ENCODE measurements around the gene TARS2. TPM values are rescaled to one million over a fixed set of nuclear protein-coding genes. Genes with fewer than 3 reads are reported as not detected.

TARS2 gene
- total RNA-seq, 1 experiment from 2014 or later, result 30.6 TPM

GRCh38 chr1:150477733-150478132, 9.5 kb upstream of the TARS2 start:
- H3K9me3 Mint-ChIP-seq (ENCODE audit: unreplicated experiment), result no peaks in the 10 kb centered on the region
- TF ChIP-seq CTCF (IDR thresholded peaks at IDR 0.05; ENCODE audit: insufficient read depth in 1 of 2, low read depth in 1 of 2, low read length in 1 of 2, severe bottlenecking in 1 of 2, unreplicated experiment in 1 of 2), result no peak
- H3K36me3 Mint-ChIP-seq (ENCODE audit: insufficient read depth, unreplicated experiment), result peaks cover 38% of the 10 kb centered on the region
- ChIA-PET POLR2A (no interaction called here), CTCF (no interaction called here)
- Histone ChIP-seq H3K4me3 (ENCODE audit: low read depth, low read length) (no peak overlapping the region), H3K9me3 (no peaks in the 10 kb centered on the region), H3K4me1 (peaks cover 14% of the 10 kb centered on the region), H3K36me3 (ENCODE audit: control insufficient read depth, insufficient read depth, low read length) (no peaks in the 10 kb centered on the region), H3K27me3 (replicated peaks; ENCODE audit: control insufficient read depth, insufficient read depth, low read length) (no peaks in the 10 kb centered on the region)
- no peak for DNase-seq
- H3K4me1 Mint-ChIP-seq (ENCODE audit: low read depth, unreplicated experiment), result peaks cover 9% of the 10 kb centered on the region
- H3K27ac Mint-ChIP-seq (ENCODE audit: unreplicated experiment), result no peak overlapping the region
- no peaks in the 10 kb centered on the region for H3K27me3 Mint-ChIP-seq (ENCODE audit: insufficient read depth, unreplicated experiment)
- no peak overlapping the region for H3K4me3 Mint-ChIP-seq (ENCODE audit: unreplicated experiment)
- intact Hi-C loops (cut with micrococcal nuclease; ENCODE audit: unreplicated experiment), result no loop called here
- BruUV-seq (replicated peaks), result no TSS peak

GRCh38 chr1:150479370-150479769, 7.8 kb upstream of the TARS2 start:
- H3K4me3 Mint-ChIP-seq (ENCODE audit: unreplicated experiment), result no peak overlapping the region
- H3K27me3 Mint-ChIP-seq (ENCODE audit: insufficient read depth, unreplicated experiment), result no peaks in the 10 kb centered on the region
- intact Hi-C loops (cut with micrococcal nuclease; ENCODE audit: unreplicated experiment), result no loop called here
- peaks cover 26% of the 10 kb centered on the region for H3K36me3 Mint-ChIP-seq (ENCODE audit: insufficient read depth, unreplicated experiment)
- Histone ChIP-seq H3K36me3 (ENCODE audit: control insufficient read depth, insufficient read depth, low read length) (no peaks in the 10 kb centered on the region), H3K27me3 (replicated peaks; ENCODE audit: control insufficient read depth, insufficient read depth, low read length) (no peaks in the 10 kb centered on the region), H3K4me3 (ENCODE audit: low read depth, low read length) (no peak overlapping the region), H3K4me1 (peaks cover 14% of the 10 kb centered on the region), H3K9me3 (no peaks in the 10 kb centered on the region)
- DNase-seq, result no peak
- CTCF ChIA-PET, result no interaction called here
- no peaks in the 10 kb centered on the region for H3K9me3 Mint-ChIP-seq (ENCODE audit: unreplicated experiment)
- peaks cover 9% of the 10 kb centered on the region for H3K4me1 Mint-ChIP-seq (ENCODE audit: low read depth, unreplicated experiment)
- no peak overlapping the region for H3K27ac Mint-ChIP-seq (ENCODE audit: unreplicated experiment)
- POLR2A ChIA-PET, result no interaction called here
- BruUV-seq (replicated peaks), result no TSS peak
- no peak for TF ChIP-seq CTCF (IDR thresholded peaks at IDR 0.05; ENCODE audit: insufficient read depth in 1 of 2, low read depth in 1 of 2, low read length in 1 of 2, severe bottlenecking in 1 of 2, unreplicated experiment in 1 of 2)

- TF ChIP-seq CTCF (IDR thresholded peaks at IDR 0.05; ENCODE audit: insufficient read depth in 1 of 2, low read depth in 1 of 2, low read length in 1 of 2, severe bottlenecking in 1 of 2, unreplicated experiment in 1 of 2), result no peak
- CTCF ChIA-PET, result no interaction called here
- intact Hi-C loops (cut with micrococcal nuclease; ENCODE audit: unreplicated experiment), result no loop called here
- POLR2A ChIA-PET, result interaction anchor here (0.6 kb wide), 1 partner anchor 22 kb away, joined by 4 read pairs; no protein-coding TSS in a partner anchor
- Mint-ChIP-seq H3K9me3 (ENCODE audit: unreplicated experiment) (no peaks in the 10 kb centered on the region), H3K4me3 (ENCODE audit: unreplicated experiment) (peak overlapping the region; percentile 37), H3K27ac (ENCODE audit: unreplicated experiment) (no peak overlapping the region), H3K4me1 (ENCODE audit: low read depth, unreplicated experiment) (peaks cover 12% of the 10 kb centered on the region), H3K27me3 (ENCODE audit: insufficient read depth, unreplicated experiment) (no peaks in the 10 kb centered on the region), H3K36me3 (ENCODE audit: insufficient read depth, unreplicated experiment) (peaks cover 22% of the 10 kb centered on the region)
- DNase-seq, result peak in 1 of 2 experiments; percentile 39
- BruUV-seq (replicated peaks), result no TSS peak
- H3K4me3 ChIP-seq (ENCODE audit: low read depth, low read length), result no peak overlapping the region
- no peaks in the 10 kb centered on the region for H3K36me3 ChIP-seq (ENCODE audit: control insufficient read depth, insufficient read depth, low read length)
- no peaks in the 10 kb centered on the region for H3K9me3 ChIP-seq
- peaks cover 14% of the 10 kb centered on the region for H3K4me1 ChIP-seq
- no peaks in the 10 kb centered on the region for H3K27me3 ChIP-seq (replicated peaks; ENCODE audit: control insufficient read depth, insufficient read depth, low read length)
Measured at GRCh38 chr1:150479927-150480352, 7.3 kb upstream of the TARS2 start.

Measured in Caco-2 (cell line).